Upper lobe of right lung (tissue), 1 donor: ENCODE data around the gene OSBP2. TPM values are rescaled to one million over a fixed set of nuclear protein-coding genes. Genes with fewer than 3 reads are reported as not detected.

Experiments used
- ATAC-seq: fragments of 200-7000 bp; cut with Tn5 transposase; one replicate; pipeline ENCODE4 v1.9.1; 2020; ENCODE audit warnings: mild to moderate bottlenecking, moderate library complexity
- DNase-seq: peaks from one replicate; pipeline ENCODE4 v3.0.0-alpha.2; 2020
- H3K27ac ChIP-seq: fragments of 200-600 bp; one replicate; pipeline ENCODE4 v1.8.0; 2022
- H3K27me3 ChIP-seq: fragments of 200-600 bp; one replicate; pipeline ENCODE4 v1.8.0; 2022; ENCODE audit warnings: mild to moderate bottlenecking
- H3K36me3 ChIP-seq: fragments of 200-600 bp; one replicate; pipeline ENCODE4 v1.8.0; 2022
- H3K4me1 ChIP-seq: fragments of 200-600 bp; one replicate; pipeline ENCODE4 v1.8.0; 2022
- H3K4me3 ChIP-seq: fragments of 200-600 bp; one replicate; pipeline ENCODE4 v1.8.0; 2022; ENCODE audit warnings: mild to moderate bottlenecking
- H3K9me3 ChIP-seq: fragments of 200-600 bp; one replicate; pipeline ENCODE4 v1.8.0; 2022
- intact Hi-C: fragments of 100-400 bp; cut with DNase I; formaldehyde crosslinking; loops from one replicate; pipeline ENCODE4 v1.11.0; 2022
- total RNA-seq: library from RNA; stranded (reverse); fragmentation: NEBNext Ultra II Directional; extraction: Animal tissue kit (Norgen Biotek cat#: 25700); gene quantifications from one replicate; pipeline ENCODE4 v1.2.1, GENCODE V29; 2021
- TF ChIP-seq, protein P1 (sequence below): fragments of 200-600 bp; IDR thresholded peaks from one replicate; pipeline ENCODE4 v1.8.0; 2022; ENCODE audit warnings: antibody characterized with exemption
- donor health status: DM: no; HTN: yes; CAD: no; lungs with severe emphysema.

Gene OSBP2
- total RNA-seq, 1 donor from 2014 or later: 6.0 TPM

DNA sequence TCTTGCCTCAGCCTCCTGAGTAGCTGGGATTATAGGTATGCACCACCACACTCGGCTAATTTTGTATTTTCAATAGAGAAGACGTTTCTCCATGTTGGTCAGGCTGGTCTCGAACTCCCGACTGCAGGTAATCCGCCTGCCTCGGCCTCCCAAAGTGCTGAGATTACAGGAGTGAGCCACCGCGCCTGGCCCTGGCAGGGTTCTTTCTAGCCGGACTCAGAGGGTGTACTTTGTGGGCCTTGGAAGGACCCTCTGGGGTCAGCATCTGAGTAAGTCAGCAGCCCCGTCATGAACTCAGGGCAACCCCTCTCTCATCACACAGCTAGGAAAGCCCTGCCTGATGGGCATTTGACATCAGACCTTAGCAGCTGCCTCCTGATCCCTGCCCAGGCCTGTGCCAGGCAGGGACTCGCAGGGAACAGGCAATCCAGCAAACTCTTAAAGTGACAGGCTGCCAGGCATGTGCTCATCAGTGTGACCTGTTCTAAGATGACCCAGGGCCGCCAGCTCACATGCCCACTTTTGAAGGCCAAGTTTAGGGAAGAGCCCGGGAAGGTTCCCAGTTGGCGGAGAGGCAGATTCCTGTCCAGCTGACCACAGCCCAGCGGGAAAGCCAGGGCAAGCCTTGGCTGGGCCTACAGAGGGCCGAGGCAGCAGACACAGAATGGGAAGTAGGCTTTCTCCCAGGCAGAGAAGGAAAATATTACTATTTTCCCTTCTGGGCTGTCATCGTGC lies 181.0 kb downstream of the OSBP2 start:
- H3K36me3 ChIP-seq: no peaks in the 10 kb centered on the region
- peak; percentile 46 for DNase-seq
- no peaks in the 10 kb centered on the region for H3K4me1 ChIP-seq
- TF ChIP-seq, protein P1, sequence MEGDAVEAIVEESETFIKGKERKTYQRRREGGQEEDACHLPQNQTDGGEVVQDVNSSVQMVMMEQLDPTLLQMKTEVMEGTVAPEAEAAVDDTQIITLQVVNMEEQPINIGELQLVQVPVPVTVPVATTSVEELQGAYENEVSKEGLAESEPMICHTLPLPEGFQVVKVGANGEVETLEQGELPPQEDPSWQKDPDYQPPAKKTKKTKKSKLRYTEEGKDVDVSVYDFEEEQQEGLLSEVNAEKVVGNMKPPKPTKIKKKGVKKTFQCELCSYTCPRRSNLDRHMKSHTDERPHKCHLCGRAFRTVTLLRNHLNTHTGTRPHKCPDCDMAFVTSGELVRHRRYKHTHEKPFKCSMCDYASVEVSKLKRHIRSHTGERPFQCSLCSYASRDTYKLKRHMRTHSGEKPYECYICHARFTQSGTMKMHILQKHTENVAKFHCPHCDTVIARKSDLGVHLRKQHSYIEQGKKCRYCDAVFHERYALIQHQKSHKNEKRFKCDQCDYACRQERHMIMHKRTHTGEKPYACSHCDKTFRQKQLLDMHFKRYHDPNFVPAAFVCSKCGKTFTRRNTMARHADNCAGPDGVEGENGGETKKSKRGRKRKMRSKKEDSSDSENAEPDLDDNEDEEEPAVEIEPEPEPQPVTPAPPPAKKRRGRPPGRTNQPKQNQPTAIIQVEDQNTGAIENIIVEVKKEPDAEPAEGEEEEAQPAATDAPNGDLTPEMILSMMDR: no peak
- H3K27ac ChIP-seq: no peak overlapping the region
- H3K9me3 ChIP-seq: no peaks in the 10 kb centered on the region
- no peaks in the 10 kb centered on the region for H3K27me3 ChIP-seq
- ATAC-seq: no peak
- no peak overlapping the region for H3K4me3 ChIP-seq
- intact Hi-C loops: no loop called here

DNA sequence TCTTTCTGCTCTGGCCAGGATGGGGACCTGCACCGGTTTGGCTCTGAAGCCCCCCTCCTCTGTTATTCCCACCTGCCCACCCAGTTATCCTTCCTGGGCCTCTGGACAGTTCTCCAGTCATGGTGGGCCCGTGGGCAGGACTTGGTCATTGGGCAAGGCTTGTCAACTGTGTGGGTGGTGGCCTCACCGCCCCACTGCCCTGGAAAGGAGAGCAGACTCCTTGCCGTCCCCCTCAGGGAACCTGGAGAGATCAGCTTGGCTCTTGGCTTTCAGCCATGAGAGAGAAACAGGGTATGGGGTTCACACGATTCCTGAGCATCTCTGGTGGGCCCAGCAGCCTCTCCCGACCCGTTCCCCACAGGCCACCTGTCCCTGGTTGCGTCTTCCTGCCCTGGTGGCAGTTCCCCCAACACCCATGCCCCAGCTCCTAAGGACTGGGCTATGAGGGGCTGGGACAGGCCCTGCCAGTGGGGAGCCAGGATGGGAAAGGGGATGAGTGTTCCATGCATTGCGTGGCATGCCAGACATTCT lies 181.6 kb downstream of the OSBP2 start:
- intact Hi-C loops: no loop called here
- Histone ChIP-seq H3K4me3 (no peak overlapping the region), H3K9me3 (no peaks in the 10 kb centered on the region), H3K4me1 (no peaks in the 10 kb centered on the region), H3K27ac (no peak overlapping the region), H3K27me3 (no peaks in the 10 kb centered on the region), H3K36me3 (no peaks in the 10 kb centered on the region)
- peak; percentile 36 for DNase-seq
- TF ChIP-seq, protein P1: no peak
- ATAC-seq: no peak

DNA sequence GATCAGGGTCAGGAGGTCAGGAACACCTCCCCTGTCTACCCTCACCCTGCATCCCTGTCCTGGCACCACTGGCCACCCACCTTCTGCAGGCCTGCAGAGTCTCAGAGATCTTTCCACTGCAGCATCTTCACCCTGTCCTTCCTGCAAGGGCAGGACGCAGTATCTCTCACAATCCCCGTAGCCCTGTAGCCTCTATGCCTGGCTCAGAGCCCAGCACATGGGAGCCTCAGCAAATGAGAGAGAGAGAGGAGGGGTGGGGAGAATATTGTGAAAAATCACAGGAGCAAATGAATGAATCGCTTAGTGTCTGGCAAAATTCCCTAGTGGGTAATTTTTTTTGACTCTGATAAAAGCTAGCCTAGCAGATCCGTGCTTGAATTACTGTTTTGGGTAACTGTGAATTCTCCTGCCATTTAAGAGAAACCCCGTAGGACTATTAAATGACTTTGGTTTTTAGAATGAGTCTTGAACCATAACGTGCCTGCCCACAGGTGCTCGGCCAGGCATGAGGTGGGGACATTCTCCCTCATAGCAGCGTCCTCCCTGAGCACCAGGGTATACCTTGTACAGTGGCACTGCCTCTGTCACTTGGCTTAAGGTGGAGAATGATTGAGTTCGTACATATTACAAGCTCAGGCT lies 182.4 kb downstream of the OSBP2 start:
- no peak overlapping the region for H3K27ac ChIP-seq
- no peaks in the 10 kb centered on the region for H3K36me3 ChIP-seq
- no peak for ATAC-seq
- TF ChIP-seq, protein P1: no peak
- no peaks in the 10 kb centered on the region for H3K4me1 ChIP-seq
- H3K4me3 ChIP-seq: no peak overlapping the region
- DNase-seq: no peak
- intact Hi-C loops: no loop called here
- H3K27me3 ChIP-seq: no peaks in the 10 kb centered on the region
- H3K9me3 ChIP-seq: no peaks in the 10 kb centered on the region

DNA sequence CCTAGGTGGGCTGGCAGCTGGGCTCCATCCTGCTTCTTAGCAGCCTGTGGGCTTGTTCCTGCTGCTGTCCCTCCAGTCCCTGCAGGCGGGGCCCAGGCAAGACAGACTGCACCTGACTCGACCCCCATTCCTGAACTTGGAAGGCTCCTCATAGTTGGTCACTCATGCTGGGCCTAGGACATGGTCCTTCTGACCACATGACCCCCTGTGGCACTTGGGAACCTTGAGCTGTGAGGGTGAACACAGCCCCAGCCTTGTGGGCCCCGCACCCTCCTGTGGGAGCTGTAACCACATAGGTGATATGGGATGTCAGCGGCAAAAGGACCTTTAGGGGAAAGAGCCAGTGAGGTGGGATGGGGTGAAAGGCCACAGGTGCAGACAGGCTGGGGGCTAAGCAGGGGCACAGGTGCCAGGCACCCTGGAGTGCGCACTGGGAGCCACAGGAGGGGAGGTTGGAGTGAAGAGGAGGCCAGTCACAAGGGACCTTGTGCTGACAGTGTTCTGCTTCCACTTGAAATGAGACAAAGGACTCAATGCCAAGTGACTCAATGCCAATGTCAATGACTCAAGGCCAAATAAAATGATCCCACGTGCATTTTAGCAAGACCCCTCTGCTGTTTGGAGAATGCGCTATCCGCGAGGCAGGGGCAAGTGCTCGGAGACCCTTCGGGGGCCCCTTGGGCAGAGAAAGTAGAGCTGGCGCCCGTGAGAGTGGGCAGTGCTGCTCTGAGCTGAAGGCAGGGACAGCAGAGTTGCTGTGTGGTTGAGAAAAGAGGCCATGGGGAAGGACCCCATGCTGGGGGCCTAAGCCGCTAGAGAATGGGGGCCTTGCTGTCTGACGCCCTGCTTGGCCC lies 183.2 kb downstream of the OSBP2 start:
- no peaks in the 10 kb centered on the region for H3K9me3 ChIP-seq
- intact Hi-C loops: no loop called here
- ATAC-seq: no peak
- no peaks in the 10 kb centered on the region for H3K4me1 ChIP-seq
- no peaks in the 10 kb centered on the region for H3K36me3 ChIP-seq
- H3K27ac ChIP-seq: no peak overlapping the region
- peak; percentile 46 for DNase-seq
- no peak overlapping the region for H3K4me3 ChIP-seq
- TF ChIP-seq, protein P1: no peak
- no peaks in the 10 kb centered on the region for H3K27me3 ChIP-seq

DNA sequence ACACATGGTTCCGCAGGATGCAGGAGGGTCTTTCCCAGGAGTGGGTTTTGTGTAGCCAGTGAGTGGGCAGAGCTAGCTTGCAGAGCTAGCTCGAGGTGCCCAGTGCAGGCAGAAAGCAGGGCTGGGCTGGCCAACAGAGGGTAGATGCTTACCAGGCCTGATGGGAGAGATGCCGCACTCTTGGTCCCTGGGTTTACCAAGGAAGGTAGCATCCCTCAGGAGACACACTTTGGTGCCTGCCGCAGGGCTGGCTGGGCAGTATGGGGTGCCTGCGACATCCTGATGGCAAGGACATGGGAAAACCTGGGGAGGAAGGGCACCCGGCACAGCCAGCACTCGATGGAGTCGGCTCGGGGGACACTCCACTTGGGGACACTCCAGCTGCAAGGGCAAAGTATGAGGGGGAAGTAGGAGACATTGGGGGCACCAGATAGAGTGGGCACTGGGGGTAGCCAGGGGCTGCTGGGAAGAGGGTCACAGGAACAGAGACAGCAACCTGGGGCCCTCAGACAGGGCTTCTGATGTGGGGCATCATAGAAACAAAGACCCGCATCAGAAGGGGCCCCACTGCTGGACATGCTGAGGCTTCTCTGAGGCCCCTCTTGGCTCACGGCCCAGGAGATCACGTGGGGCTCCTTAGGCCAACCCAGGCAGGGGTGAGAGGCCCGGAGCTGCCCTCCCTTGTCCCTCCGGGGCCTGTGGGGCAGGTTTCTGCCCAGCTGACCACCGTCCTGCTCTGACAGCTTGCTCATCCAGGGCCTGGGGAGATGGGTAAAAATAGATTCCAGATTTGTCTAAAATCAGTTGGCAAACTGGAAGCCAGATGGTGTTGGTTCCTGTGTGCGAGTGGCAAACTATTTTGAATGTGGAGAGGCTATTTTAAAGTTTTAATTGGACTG lies 184.1 kb downstream of the OSBP2 start:
- DNase-seq: peak; percentile 29
- TF ChIP-seq, protein P1: no peak
- intact Hi-C loops: no loop called here

More for the DNA sequence above, 184.1 kb downstream of the OSBP2 start:
- no peaks in the 10 kb centered on the region for H3K4me1 ChIP-seq
- no peak overlapping the region for H3K4me3 ChIP-seq
- no peak overlapping the region for H3K27ac ChIP-seq
- ATAC-seq: no peak
- H3K27me3 ChIP-seq: no peaks in the 10 kb centered on the region
- H3K36me3 ChIP-seq: no peaks in the 10 kb centered on the region
- H3K9me3 ChIP-seq: no peaks in the 10 kb centered on the region
